GM10847 (cell line): Measurements from ENCODE around the gene TRAF1.

Experiments
- POLR2A ChIP-seq: IDR thresholded peaks from 2 replicates; pipeline ENCODE4 v1.6.1; 2011; ENCODE audit not compliant: insufficient read length; ENCODE audit errors: extremely low read depth

TRAF1 gene

GRCh38 chr9:120946259-120946658 lies 19.7 kb upstream of the TRAF1 start:
- no peak for TF ChIP-seq POLR2A

DNA sequence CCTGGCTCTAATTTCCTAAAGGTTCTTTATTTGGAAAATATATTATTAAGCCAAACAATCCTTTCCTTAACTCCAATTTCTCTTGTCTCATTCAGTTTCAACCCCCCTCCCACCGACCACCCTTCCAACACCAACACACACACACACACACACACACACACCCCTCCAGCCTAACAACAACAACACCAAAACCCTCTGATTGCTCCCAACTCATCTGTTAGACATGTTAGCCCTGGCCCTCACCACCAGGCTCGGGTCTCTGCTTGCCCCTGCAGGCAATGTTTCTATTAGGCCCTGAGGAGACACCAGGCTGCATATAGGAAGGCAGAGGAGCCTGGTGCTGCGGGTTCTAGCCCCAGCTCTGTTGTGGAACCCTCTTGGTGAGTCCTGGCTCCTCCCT lies 18.4 kb upstream of the TRAF1 start:
- TF ChIP-seq POLR2A, result no peak

DNA sequence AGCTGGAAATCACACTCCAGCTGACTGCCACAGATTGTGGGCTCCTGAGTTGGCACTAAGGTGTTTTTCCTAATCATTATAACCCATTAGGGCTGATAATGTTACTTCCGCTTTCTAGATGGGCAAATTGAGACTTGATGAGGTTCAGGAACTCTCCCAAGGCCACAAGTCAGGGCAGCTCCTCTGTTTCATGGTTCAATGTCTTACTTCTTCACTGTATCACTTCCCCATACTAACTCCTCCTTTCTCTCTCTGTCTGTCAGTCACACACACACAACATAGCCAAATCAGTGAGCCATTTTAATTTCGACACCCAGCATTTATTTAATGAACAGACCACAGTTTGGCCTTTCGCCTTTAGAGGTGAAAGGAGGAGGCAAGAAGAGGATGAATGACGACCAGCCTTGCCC lies 17.8 kb upstream of the TRAF1 start:
- TF ChIP-seq POLR2A, result no peak

DNA sequence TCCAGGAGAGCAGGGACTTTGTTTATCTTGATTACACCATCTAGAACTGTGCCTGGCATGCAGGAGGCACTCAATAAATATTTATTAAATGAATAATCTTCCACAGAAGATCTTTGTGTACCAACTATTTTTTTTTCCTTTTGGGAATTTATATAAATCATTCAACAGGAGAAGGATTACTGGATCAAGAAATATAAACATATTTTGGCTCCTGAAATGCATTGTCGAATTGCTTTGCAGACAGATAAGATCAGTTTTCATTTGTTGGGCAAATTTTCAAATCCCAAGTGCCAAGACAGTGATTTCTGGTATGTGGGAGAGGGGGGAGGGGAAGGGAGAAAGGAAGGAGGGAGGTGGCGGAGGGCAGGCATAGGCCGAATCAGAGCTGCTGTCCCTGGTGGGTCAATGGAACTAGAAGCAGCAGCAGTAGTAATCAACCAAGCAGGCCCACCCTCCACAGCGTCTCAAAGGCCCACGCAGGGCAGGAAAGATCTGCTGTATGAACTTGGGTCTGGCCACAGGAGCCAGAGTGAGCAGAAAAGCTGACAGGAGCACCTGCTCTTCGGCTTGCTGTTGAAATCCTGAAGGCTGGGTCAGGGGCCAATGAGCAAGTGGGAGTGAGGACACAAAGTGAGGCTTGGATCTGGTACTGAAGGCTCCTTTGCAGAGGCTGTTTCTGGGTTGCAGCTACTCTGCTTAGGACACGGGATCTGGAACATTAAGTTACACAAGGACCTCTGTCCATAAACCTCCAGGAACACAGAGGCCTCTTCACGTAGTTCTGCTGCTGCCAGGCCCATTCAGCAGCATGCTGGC lies 15.8 kb upstream of the TRAF1 start:
- no peak for TF ChIP-seq POLR2A

GRCh38 chr9:120941046-120941770 lies 14.6 kb upstream of the TRAF1 start:
- no peak for TF ChIP-seq POLR2A

GRCh38 chr9:120940573-120940972 lies 14.0 kb upstream of the TRAF1 start:
- TF ChIP-seq POLR2A, result no peak

GRCh38 chr9:120938851-120939250 lies 12.3 kb upstream of the TRAF1 start:
- no peak for TF ChIP-seq POLR2A

DNA sequence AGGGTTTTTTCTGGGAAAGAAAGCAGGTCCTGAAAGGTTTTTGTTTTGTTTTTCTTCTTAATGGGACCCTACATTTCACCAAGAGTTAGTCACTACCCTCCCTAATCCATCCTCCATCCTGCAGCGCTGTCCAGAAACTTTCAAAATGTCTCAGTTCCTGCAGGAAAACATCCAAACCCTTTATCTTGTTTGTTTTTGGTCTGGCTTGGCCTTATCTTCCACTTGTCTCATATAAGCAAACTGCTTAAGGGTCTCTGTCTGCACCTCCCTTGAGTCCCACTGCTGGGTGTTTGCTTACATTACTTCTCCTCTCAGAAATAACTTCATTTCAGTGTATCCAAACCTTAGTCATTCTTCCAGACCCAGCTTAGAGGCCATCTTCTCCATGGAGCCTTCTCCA lies 11.0 kb upstream of the TRAF1 start:
- no peak for TF ChIP-seq POLR2A

DNA sequence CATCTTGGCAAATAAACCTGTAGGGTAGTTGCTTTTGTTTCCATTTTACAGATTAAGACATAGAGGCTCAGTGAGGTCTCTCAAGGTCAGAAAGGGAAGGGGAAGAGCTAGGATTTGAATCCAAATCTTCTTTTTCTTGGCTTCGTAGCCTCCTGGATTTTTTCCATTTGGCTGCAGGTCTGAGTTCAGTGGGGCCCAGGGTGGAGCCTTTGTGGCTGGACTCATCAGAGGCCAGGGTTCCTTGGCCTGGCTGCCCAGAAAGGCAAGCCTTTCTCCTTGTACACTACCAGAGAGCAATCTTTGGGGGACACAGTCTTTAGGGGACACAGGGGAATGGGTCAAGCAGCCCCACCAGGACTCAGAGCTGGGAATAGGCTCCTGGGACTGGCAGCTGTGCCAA lies 10.5 kb upstream of the TRAF1 start:
- no peak for TF ChIP-seq POLR2A

GRCh38 chr9:120936764-120937122 lies 10.1 kb upstream of the TRAF1 start:
- TF ChIP-seq POLR2A, result no peak

GRCh38 chr9:120936011-120936763 lies 9.6 kb upstream of the TRAF1 start:
- no peak for TF ChIP-seq POLR2A

DNA sequence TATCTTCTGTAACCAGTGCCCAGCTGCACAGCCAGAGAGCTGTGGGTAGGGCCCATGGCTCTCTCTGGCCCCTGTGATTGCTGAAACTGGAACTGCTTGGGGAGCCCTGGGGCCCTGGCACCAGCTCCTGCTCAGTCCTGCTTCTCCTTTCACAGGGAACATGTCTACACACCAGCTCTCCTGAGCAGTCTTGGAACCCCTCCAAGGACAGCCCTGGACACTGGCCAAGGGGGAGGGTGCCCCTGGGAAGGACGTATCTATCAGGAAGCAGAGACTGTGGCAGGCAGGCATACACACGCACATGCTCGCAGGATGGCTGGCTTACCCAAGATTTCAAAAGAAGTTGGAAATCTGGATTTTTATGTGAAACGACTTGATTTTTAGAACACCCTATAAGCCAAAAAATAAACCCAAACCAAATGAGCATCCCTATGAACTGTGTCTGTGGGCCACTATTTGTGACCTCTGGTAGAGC lies 8.8 kb upstream of the TRAF1 start:
- no peak for TF ChIP-seq POLR2A

- no peak for TF ChIP-seq POLR2A
Observed at GRCh38 chr9:120934281-120934680, 7.7 kb upstream of the TRAF1 start.

GRCh38 chr9:120933310-120934055 lies 6.9 kb upstream of the TRAF1 start:
- TF ChIP-seq POLR2A, result no peak

DNA sequence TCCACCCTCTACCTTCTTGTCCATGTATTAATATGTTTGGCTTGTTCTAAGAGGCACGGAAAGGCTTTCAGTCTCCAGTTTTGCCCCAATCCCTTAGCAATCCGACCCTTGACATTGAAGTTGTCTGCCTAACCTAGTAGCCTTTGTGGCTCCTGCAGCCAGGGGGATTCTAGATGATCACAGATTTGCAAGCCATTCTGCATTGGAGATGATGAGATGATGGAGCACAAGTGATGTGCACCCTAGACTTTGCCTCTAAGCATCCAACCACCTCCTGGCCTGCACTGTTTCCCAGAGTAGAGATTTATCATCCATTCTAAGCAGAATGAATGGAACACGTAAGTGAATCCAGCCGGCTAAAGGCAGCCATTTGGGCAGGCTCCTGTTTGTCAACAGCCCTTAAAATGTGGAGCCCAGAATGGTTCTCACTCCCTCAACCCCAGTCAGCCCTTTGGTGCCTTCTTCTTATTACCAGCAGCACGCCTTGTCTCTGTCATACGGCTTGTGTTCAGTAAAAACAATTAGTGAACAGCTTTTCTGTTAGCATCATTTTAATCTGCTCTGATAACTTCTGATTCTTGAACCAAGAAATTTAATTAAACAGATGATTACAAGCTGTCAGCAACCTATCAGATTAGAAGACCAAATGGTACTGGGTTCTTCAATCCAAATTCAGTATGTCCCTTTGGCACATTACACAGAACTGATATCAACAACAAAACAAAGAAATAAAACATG lies 5.7 kb upstream of the TRAF1 start:
- TF ChIP-seq POLR2A, result no peak
